GM12874 (cell line): Measurements from ENCODE around the gene YWHAQ.

Experiments used
- CTCF ChIP-seq: IDR thresholded peaks from 2 replicates; pipeline ENCODE4 v1.5.1; 2011; ENCODE audit warnings: low read depth, mild to moderate bottlenecking, control low read depth, low read length, moderate library complexity; ENCODE audit not compliant: insufficient read depth

YWHAQ gene

DNA sequence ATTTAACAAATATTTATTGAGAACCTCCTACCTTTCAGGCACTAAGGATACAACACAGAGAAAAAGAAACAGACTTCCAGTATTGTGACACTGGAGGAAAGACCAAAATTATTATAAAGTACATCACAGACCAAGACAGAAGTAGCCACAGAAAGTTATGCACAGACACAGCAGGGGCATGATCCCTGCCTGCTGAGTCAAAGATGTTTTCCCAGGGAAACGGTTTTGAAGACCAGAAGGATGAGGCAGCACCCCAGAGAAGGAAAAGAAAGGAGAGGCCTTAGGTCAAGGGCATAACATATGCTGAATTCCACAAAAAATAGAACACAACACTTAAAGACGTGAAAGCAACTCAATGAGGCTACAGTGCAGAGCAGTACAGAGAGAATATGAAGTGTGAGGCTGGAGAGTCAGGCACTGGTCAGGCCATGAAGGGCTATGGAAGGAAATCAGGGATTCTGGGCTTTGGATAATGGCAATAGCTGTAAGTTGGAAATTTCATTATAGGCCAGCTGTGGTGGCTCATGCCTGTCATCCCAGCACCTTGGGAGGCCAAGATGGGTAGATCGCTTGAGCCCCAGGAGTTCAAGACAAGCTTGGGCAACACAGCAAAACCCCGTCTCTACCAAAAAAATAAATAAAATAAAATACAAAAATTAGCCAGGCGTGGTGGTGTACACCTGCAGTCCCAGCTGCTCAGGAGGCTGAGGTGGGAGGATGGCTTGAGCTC is 83.4 kb downstream of the YWHAQ start:
- TF ChIP-seq CTCF = no peak

DNA sequence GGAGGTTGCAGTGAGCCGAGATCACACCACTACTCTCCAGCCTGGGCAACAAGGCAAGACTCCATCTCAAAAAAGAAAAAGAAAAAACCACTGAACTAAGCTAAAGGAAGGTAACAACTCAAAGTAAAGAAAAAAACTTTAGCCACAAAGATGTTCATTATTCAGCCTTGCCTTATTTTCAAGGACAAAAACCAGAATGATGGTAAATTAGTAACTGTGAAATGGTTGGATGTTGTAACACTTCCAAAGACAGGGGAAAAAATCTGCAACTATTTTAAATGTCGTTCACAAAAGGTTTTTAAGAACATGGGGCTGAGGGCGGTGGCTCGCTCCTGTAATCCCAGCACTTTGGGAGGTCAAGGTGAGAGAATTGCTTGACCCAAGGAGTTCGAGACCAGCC is 85.3 kb downstream of the YWHAQ start:
- no peak for TF ChIP-seq CTCF

DNA sequence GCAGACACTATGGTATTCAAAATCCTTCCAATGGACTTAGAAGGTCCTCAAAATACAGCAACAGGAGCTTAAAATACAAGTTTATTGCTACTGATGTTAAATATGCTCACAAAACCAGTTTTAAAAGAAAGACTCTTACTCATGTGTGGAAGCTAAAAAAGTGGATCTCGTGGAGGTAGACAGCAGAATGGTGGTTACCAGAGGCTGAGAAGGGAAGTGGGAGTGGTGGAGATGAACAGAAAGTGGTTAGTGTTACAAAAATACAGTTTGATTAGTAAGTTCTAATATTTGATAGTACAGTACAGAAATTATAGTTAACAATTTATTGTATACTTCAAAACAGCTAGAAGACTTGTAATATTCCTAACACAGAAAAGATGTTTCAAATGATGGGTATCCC is 87.2 kb downstream of the YWHAQ start:
- no peak for TF ChIP-seq CTCF

- TF ChIP-seq CTCF = no peak
Measured at GRCh38 chr2:9539531-9539930, 91.3 kb downstream of the YWHAQ start.

- TF ChIP-seq CTCF = no peak
Measured at GRCh38 chr2:9538000-9538507, 92.7 kb downstream of the YWHAQ start.

DNA sequence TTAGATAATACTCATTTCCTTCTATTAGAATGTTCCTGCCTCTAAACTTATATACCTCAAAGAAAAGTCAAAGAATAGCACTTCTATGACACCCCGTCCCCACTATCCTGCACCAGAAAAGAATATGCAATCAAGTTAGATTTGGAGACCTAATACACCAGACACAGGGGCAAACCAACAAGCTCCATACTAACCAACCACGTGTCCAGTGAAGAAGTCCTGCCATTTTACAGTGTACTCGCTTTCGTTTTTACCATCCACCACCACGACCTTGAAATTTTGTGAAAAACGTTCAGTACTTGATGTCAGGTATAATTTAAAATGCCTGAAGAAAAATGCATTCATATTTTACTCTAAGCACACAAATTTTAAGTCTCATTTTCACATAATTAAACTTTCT is 94.3 kb downstream of the YWHAQ start:
- TF ChIP-seq CTCF = no peak

GRCh38 chr2:9535177-9535576 is 95.6 kb downstream of the YWHAQ start:
- no peak for TF ChIP-seq CTCF
